ENCODE results near the gene ECPAS. TPM values are rescaled to one million over a fixed set of nuclear protein-coding genes. Genes with fewer than 3 reads are reported as not detected.
A peak's percentile ranks its signal among the peaks of the same experiment; 100 is the strongest.

The ECPAS gene
- total RNA-seq, 1 experiment from 2014 or later, result 71.1 TPM

- Histone ChIP-seq H3K36me3 (ENCODE audit: control insufficient read depth in 1 of 2, insufficient read depth in 2 of 2, low read length in 2 of 2) (peaks cover 0 to 4% of the 10 kb centered on the region in 2 experiments; a peak in 1 of 4 replicates), H3K9me2 (ENCODE audit: insufficient read depth) (no peaks in the 10 kb centered on the region), H4K20me1 (ENCODE audit: insufficient read depth) (no peaks in the 10 kb centered on the region), H3K9me3 (ENCODE audit: control insufficient read depth in 1 of 2, insufficient read depth in 1 of 2, low read depth in 1 of 2, low read length in 2 of 2) (no peaks in the 10 kb centered on the region), H3K4me3 (replicated peaks in 1 of 2; ENCODE audit: low read depth in 1 of 2, low read length in 2 of 2) (peak overlapping the region; percentile 66 to 70), H2AFZ (ENCODE audit: low read depth, low read length, poor library complexity, severe bottlenecking) (peak overlapping the region; percentile 42), H3K9ac (ENCODE audit: low read length) (peak overlapping the region; percentile 69), H3K4me1 (ENCODE audit: control insufficient read depth in 1 of 2, insufficient read depth in 2 of 2, low read length in 2 of 2) (peaks cover 0 to 11% of the 10 kb centered on the region in 2 experiments; a peak in 2 of 4 replicates), H3K27ac (ENCODE audit: low read depth, low read length) (no peak overlapping the region), H3K79me2 (ENCODE audit: insufficient read depth, low read length) (peaks cover 7% of the 10 kb centered on the region; the same call in 1 of the 2 replicates), H3K27me3 (ENCODE audit: insufficient read depth, low read length) (no peaks in the 10 kb centered on the region), H3K4me2 (ENCODE audit: low read length) (peak overlapping the region; percentile 63)
- ChIA-PET RAD21 (ENCODE audit: low non-redundant PET in 1 of 2, low total read pairs in 2 of 2, uncharacterized antibody in 2 of 2, unreplicated experiment in 2 of 2) (no interaction called here), POLR2A (interaction anchor here (1.7 kb wide), 1 partner anchor 9 kb away, joined by 7 read pairs; no protein-coding TSS in a partner anchor), CTCF (no interaction called here)
- BruUV-seq (replicated peaks), result no TSS peak
- TF ChIP-seq EZH2phosphoT487 (IDR thresholded peaks at IDR 0.05; ENCODE audit: borderline replicate concordance), result no peak
- TF ChIP-seq FOSL1 (IDR thresholded peaks at IDR 0.05; ENCODE audit: low read depth), result no peak
- no peak for TF ChIP-seq CBX3 (IDR thresholded peaks at IDR 0.05; ENCODE audit: low read depth)
- TF ChIP-seq EGR1 (IDR thresholded peaks at IDR 0.05; ENCODE audit: low read depth), result no peak
- TF ChIP-seq ZFX (IDR thresholded peaks at IDR 0.05), result no peak
- TF ChIP-seq ZNF274 (IDR thresholded peaks at IDR 0.05; ENCODE audit: low read depth, low read length), result no peak
- no peak for TF ChIP-seq REST (IDR thresholded peaks at IDR 0.05; ENCODE audit: low read depth)
- DNase-seq (ENCODE audit: low read depth, low spot score) (no peak), ATAC-seq (no peak)
- intact Hi-C loops (cut with micrococcal nuclease), result no loop called here
These were observed 40.5 kb upstream of the ECPAS start for GRCh38 chr9:111524731-111525055.

GRCh38 chr9:111516061-111516465, 31.9 kb upstream of the ECPAS start:
- Histone ChIP-seq H4K20me1 (ENCODE audit: insufficient read depth) (no peaks in the 10 kb centered on the region), H3K36me3 (ENCODE audit: control insufficient read depth in 1 of 2, insufficient read depth in 2 of 2, low read length in 2 of 2) (no peaks in the 10 kb centered on the region), H3K4me2 (ENCODE audit: low read length) (no peak overlapping the region), H3K9me3 (ENCODE audit: control insufficient read depth in 1 of 2, insufficient read depth in 1 of 2, low read depth in 1 of 2, low read length in 2 of 2) (no peaks in the 10 kb centered on the region), H3K9me2 (ENCODE audit: insufficient read depth) (no peaks in the 10 kb centered on the region), H3K4me3 (replicated peaks in 1 of 2; ENCODE audit: low read depth in 1 of 2, low read length in 2 of 2) (no peak overlapping the region), H2AFZ (ENCODE audit: low read depth, low read length, poor library complexity, severe bottlenecking) (peak overlapping the region; percentile 44), H3K9ac (ENCODE audit: low read length) (no peak overlapping the region), H3K4me1 (ENCODE audit: control insufficient read depth in 1 of 2, insufficient read depth in 2 of 2, low read length in 2 of 2) (peaks cover 0 to 6% of the 10 kb centered on the region in 2 experiments; a peak in 1 of 4 replicates), H3K79me2 (ENCODE audit: insufficient read depth, low read length) (no peaks in the 10 kb centered on the region), H3K27me3 (ENCODE audit: insufficient read depth, low read length) (no peaks in the 10 kb centered on the region), H3K27ac (ENCODE audit: low read depth, low read length) (no peak overlapping the region)
- CTCF ChIA-PET, result no interaction called here
- ATAC-seq (peak; percentile 86), DNase-seq (ENCODE audit: low read depth, low spot score) (no peak)
- BruUV-seq (replicated peaks), result no TSS peak
- intact Hi-C loops (cut with micrococcal nuclease), result no loop called here
- POLR2A ChIA-PET, result interaction anchor here (1.0 kb wide), 1 partner anchor 9 kb away, joined by 7 read pairs; the partner anchor contains the start of gene ZNF483
- RAD21 ChIA-PET (ENCODE audit: low non-redundant PET in 1 of 2, low total read pairs in 2 of 2, uncharacterized antibody in 2 of 2, unreplicated experiment in 2 of 2), result no interaction called here
- TF ChIP-seq SRF (IDR thresholded peaks at IDR 0.05; ENCODE audit: low read depth) (no peak), CTCF (IDR thresholded peaks at IDR 0.05 in 2 of 3, conservative IDR thresholded peaks at IDR 0.05 in 1 of 3; ENCODE audit: borderline replicate concordance in 1 of 3, insufficient read depth in 1 of 3, low read depth in 2 of 3, low read length in 2 of 3) (no peak), EZH2phosphoT487 (IDR thresholded peaks at IDR 0.05; ENCODE audit: borderline replicate concordance) (no peak), ZFX (IDR thresholded peaks at IDR 0.05) (no peak), CEBPB (IDR thresholded peaks at IDR 0.05; ENCODE audit: low read depth) (no peak), REST (IDR thresholded peaks at IDR 0.05; ENCODE audit: low read depth) (no peak), TCF7L2 (IDR thresholded peaks at IDR 0.05; ENCODE audit: borderline replicate concordance, extremely low read depth, insufficient read depth, insufficient read length) (no peak)

Measured in HCT116 (cell line).